Liver (tissue), 9 donors: ENCODE results near the gene ICAM4. TPM values are rescaled to one million over a fixed set of nuclear protein-coding genes. Genes with fewer than 3 reads are reported as not detected.

Experiments
- DNase-seq: peaks from one replicate; pipeline ENCODE4 v3.0.0-alpha.2; 2017; ENCODE audit warnings: low spot score
- H3K27ac ChIP-seq, 2 donors: one replicate each; pipeline ENCODE4 v1.7.0; 2013; ENCODE audit warnings: inconsistent platforms in 2 of 2, low read length in 2 of 2, control low read depth in 1 of 2, low read depth in 1 of 2, mild to moderate bottlenecking in 1 of 2
- H3K27me3 ChIP-seq, 4 donors: one replicate each; pipeline versions ENCODE4 v1.6.1 to v1.7.0; 2013; ENCODE audit warnings: low read length in 3 of 4, inconsistent platforms in 1 of 4, mild to moderate bottlenecking in 1 of 4, moderate library complexity in 1 of 4; ENCODE audit not compliant: control insufficient read depth in 4 of 4, insufficient read depth in 4 of 4
- H3K36me3 ChIP-seq, 4 donors: one replicate each; pipeline versions ENCODE4 v1.6.1 to v1.7.0; 2013; ENCODE audit warnings: low read length in 3 of 4, mild to moderate bottlenecking in 3 of 4, low read depth in 1 of 4, moderate library complexity in 1 of 4; ENCODE audit not compliant: control insufficient read depth in 4 of 4, insufficient read depth in 3 of 4
- H3K4me1 ChIP-seq, 4 donors: one replicate each; pipeline versions ENCODE4 v1.6.1 to v1.7.0; 2013; ENCODE audit warnings: low read length in 3 of 4, mild to moderate bottlenecking in 3 of 4, moderate library complexity in 1 of 4; ENCODE audit not compliant: control insufficient read depth in 4 of 4, insufficient read depth in 4 of 4
- H3K4me3 ChIP-seq, 3 donors: one replicate each; pipeline versions ENCODE4 v1.6.1 to v1.7.0; 2013; ENCODE audit warnings: low read length in 3 of 3, control low read depth in 1 of 3, low read depth in 1 of 3, mild to moderate bottlenecking in 1 of 3
- H3K9ac ChIP-seq, 2 donors: one replicate each; pipeline ENCODE4 v1.7.0; 2013; ENCODE audit warnings: low read length in 2 of 2, mild to moderate bottlenecking in 2 of 2, moderate library complexity in 2 of 2, control low read depth in 1 of 2, low read depth in 1 of 2
- H3K9me3 ChIP-seq, 4 donors: one replicate each; pipeline versions ENCODE4 v1.6.1 to v1.7.0; 2013; ENCODE audit warnings: low read length in 3 of 4; ENCODE audit not compliant: control insufficient read depth in 4 of 4
- EGR1 ChIP-seq, 2 donors: IDR thresholded peaks; 2 replicates each; pipeline ENCODE4 v1.6.1; 2016 to 2018; ENCODE audit warnings: antibody characterized with exemption in 2 of 2, low read depth in 2 of 2
- FOXA1 ChIP-seq: IDR thresholded peaks from 2 replicates; pipeline ENCODE4 v1.6.1; 2016; ENCODE audit warnings: antibody characterized with exemption
- GABPA ChIP-seq, 2 donors: IDR thresholded peaks in 1 of 2; conservative IDR thresholded peaks in 1 of 2; 2 replicates each; pipeline ENCODE4 v1.6.1; 2016; ENCODE audit warnings: antibody characterized with exemption in 2 of 2, mild to moderate bottlenecking in 1 of 2, moderate library complexity in 1 of 2
- HNF4A ChIP-seq, 2 donors: conservative IDR thresholded peaks; 2 replicates each; pipeline ENCODE4 v1.6.1; 2016; ENCODE audit warnings: antibody characterized with exemption in 2 of 2, mild to moderate bottlenecking in 2 of 2
- JUND ChIP-seq, 2 donors: IDR thresholded peaks; 2 replicates each; pipeline ENCODE4 v1.6.1; 2016; ENCODE audit warnings: antibody characterized with exemption in 2 of 2
- NR2F2 ChIP-seq: IDR thresholded peaks from 2 replicates; pipeline ENCODE4 v1.6.1; 2016; ENCODE audit warnings: antibody characterized with exemption
- RXRA ChIP-seq, 2 donors: IDR thresholded peaks; 2 replicates each; pipeline ENCODE4 v1.6.1; 2017 to 2018; ENCODE audit warnings: antibody characterized with exemption in 2 of 2, mild to moderate bottlenecking in 1 of 2
- SP1 ChIP-seq: IDR thresholded peaks from 2 replicates; pipeline ENCODE4 v1.6.1; 2018; ENCODE audit warnings: antibody characterized with exemption, mild to moderate bottlenecking
- TAF1 ChIP-seq: conservative IDR thresholded peaks from 2 replicates; pipeline ENCODE4 v1.6.1; 2016; ENCODE audit warnings: antibody characterized with exemption, mild to moderate bottlenecking
- YY1 ChIP-seq: IDR thresholded peaks from 2 replicates; pipeline ENCODE4 v1.6.1; 2016; ENCODE audit warnings: antibody characterized with exemption, mild to moderate bottlenecking
- ZBTB33 ChIP-seq: IDR thresholded peaks from 2 replicates; pipeline ENCODE4 v1.6.1; 2016; ENCODE audit warnings: antibody characterized with exemption
- whole genome bisulfite sequencing: extraction: QIAGEN DNeasy Blood & Tissue Kit; methylation state at CpG from one replicate; pipeline ENCODE4 v1.1.7; 2013; 5-methylcytosine and 5-hydroxymethylcytosine counted together
- polyA plus RNA-seq, 2 donors: library from polyadenylated mRNA; stranded (reverse) in 1 of 2; unstranded in 1 of 2; fragments of 200-250 nt in 1 of 2; fragments of >200 nt in 1 of 2; fragmentation: Nextera tagmentation in 1 of 2; extraction: Ambion mirVana in 1 of 2; gene quantifications; one replicate each; pipeline versions ENCODE4 v1.2.1 to v1.2.3, GENCODE V29; 2013 to 2015
- total RNA-seq, 2 donors: library from RNA; depleted of rRNA; stranded (reverse); fragments of >200 nt; gene quantifications; one replicate each; pipeline ENCODE4 v1.2.3, GENCODE V29; 2014
- TF ChIP-seq, protein P1 (sequence below): IDR thresholded peaks from 2 replicates; pipeline ENCODE4 v1.6.1; 2016; ENCODE audit warnings: antibody characterized with exemption
- TF ChIP-seq, protein P2 (sequence below): IDR thresholded peaks from 2 replicates; pipeline ENCODE4 v1.6.1; 2016; ENCODE audit warnings: antibody characterized with exemption, mild to moderate bottlenecking
- donor health status: healthy.
- donor health status: healthy.
- donor health status: healthy.
- donor health status: healthy.
- donor health status: healthy.

The ICAM4 gene
- total and polyA plus RNA-seq, 4 donors = 0.05 to 74.1 (median 0.33) TPM; not detected in 1

DNA sequence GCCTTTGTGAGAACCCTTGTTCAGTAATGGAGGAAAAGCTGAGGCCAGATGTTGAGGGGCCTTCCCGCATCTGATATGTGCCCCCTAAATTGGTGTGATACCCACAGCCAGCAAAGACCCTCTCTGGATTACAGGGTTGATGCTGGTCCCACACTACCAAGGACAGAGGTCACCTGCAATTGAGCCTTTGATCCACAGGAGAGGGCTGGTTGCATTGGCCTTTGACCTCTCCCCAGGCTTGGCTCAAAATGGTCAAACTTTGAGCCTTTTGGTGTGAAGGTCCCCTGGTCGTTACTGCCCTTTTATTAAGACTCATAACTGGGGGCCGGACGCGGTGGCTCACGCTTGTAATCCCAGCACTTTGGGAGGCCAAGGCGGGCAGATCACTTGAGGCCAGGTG lies 43.1 kb upstream of the ICAM4 start:
- Histone ChIP-seq H3K27ac (no peak overlapping the region), H3K27me3 (no peaks in the 10 kb centered on the region), H3K9ac (no peak overlapping the region), H3K4me1 (peaks cover 4 to 12% (median 10%) of the 10 kb centered on the region in 4 donors), H3K9me3 (no peaks in the 10 kb centered on the region), H3K36me3 (no peaks in the 10 kb centered on the region), H3K4me3 (no peak overlapping the region)
- TF ChIP-seq HNF4A (conservative IDR thresholded peaks at IDR 0.05) (peak; percentile 37 to 56), ZBTB33 (no peak), TAF1 (no peak), GABPA (IDR thresholded peaks at IDR 0.05 in 1 of 2, conservative IDR thresholded peaks at IDR 0.05 in 1 of 2) (no peak), NR2F2 (peak; percentile 48)
- DNase-seq = no peak
- 85% methylated on average over 7 of the region's 7 CpGs for WGBS

- no peaks in the 10 kb centered on the region for H3K9me3 ChIP-seq
- WGBS = 91% methylated on average over 9 of the region's 9 CpGs
- H3K27me3 ChIP-seq = no peaks in the 10 kb centered on the region
- no peak for DNase-seq
- no peak overlapping the region for H3K9ac ChIP-seq
- no peaks in the 10 kb centered on the region for H3K36me3 ChIP-seq
- no peak overlapping the region for H3K4me3 ChIP-seq
- TF ChIP-seq RXRA (IDR thresholded peaks at IDR 0.05) = no peak
- TF ChIP-seq EGR1 (IDR thresholded peaks at IDR 0.05; ENCODE audit: low read depth in 2 of 2) = no peak
- TF ChIP-seq GABPA (IDR thresholded peaks at IDR 0.05 in 1 of 2, conservative IDR thresholded peaks at IDR 0.05 in 1 of 2) = no peak
- TF ChIP-seq HNF4A (conservative IDR thresholded peaks at IDR 0.05) = no peak
- TF ChIP-seq ZBTB33 = no peak
- TF ChIP-seq JUND (IDR thresholded peaks at IDR 0.05) = no peak
- no peak for TF ChIP-seq SP1
- no peak for TF ChIP-seq FOXA1
- TF ChIP-seq, protein P1, sequence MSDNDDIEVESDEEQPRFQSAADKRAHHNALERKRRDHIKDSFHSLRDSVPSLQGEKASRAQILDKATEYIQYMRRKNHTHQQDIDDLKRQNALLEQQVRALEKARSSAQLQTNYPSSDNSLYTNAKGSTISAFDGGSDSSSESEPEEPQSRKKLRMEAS = no peak
- no peak for TF ChIP-seq NR2F2
- TF ChIP-seq TAF1 = no peak
- TF ChIP-seq, protein P2, sequence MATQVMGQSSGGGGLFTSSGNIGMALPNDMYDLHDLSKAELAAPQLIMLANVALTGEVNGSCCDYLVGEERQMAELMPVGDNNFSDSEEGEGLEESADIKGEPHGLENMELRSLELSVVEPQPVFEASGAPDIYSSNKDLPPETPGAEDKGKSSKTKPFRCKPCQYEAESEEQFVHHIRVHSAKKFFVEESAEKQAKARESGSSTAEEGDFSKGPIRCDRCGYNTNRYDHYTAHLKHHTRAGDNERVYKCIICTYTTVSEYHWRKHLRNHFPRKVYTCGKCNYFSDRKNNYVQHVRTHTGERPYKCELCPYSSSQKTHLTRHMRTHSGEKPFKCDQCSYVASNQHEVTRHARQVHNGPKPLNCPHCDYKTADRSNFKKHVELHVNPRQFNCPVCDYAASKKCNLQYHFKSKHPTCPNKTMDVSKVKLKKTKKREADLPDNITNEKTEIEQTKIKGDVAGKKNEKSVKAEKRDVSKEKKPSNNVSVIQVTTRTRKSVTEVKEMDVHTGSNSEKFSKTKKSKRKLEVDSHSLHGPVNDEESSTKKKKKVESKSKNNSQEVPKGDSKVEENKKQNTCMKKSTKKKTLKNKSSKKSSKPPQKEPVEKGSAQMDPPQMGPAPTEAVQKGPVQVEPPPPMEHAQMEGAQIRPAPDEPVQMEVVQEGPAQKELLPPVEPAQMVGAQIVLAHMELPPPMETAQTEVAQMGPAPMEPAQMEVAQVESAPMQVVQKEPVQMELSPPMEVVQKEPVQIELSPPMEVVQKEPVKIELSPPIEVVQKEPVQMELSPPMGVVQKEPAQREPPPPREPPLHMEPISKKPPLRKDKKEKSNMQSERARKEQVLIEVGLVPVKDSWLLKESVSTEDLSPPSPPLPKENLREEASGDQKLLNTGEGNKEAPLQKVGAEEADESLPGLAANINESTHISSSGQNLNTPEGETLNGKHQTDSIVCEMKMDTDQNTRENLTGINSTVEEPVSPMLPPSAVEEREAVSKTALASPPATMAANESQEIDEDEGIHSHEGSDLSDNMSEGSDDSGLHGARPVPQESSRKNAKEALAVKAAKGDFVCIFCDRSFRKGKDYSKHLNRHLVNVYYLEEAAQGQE = no peak
- no peak for TF ChIP-seq YY1
- H3K27ac ChIP-seq = no peak overlapping the region
- peaks cover 4 to 9% (median 8%) of the 10 kb centered on the region in 4 donors for H3K4me1 ChIP-seq
Measured at GRCh38 chr19:10245189-10245939, 41.4 kb upstream of the ICAM4 start.
